Fibroblast of peridontal ligament (primary cell): ENCODE results near the gene PGLYRP2.

Experiments
- DNase-seq: peaks from one replicate; pipeline ENCODE4 v3.0.0-alpha.2; 2010; ENCODE audit errors: extremely low read depth

PGLYRP2 gene

DNA sequence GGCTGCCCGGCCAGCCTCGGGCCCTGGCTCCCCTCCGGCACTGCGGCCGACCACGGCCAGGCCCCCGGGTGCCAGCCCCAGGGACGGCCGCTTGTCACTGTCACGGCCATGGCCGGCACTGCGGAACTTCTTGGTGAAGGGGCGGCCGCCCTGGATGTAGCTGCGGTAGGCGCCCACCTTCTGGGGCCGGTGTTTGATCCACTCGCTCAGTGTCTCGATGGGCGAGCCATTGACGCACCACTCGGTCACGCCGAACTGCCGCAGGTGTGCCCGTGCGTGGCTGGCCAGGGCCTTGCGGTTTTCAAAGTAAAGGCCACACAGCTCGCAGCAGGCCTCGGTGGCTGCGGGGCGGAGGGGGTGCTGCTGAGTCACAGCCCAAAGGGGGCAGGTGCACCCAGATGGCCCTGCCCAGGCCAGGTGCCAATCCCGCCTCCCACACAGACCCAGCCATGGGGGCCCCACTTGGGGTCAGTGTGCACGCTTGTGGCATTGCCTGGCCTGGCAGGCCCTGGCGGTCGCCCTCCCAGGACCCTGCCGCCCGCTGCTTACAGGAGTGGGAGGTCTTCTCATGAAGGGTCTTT lies 54.5 kb downstream of the PGLYRP2 start:
- no peak for DNase-seq

DNA sequence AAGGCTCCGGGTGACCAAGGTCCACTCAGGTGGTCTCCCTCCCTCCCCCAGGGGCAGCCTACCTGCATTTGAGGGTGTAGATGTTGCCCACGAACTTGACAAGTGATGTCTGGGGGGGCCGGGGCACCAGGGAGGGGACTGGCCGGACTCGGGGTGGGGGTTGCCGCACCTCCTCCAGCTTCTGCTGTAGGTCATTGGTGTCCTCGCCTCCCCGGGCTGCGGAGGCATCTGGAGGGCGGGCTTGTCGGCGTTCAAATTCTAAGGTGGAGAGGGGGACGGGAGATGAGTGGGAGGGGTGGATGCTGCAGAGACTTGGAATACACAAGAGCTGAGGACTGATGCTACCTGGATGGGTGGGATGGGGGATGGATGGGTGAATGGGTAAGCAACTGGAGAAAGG lies 55.2 kb downstream of the PGLYRP2 start:
- no peak for DNase-seq

DNA sequence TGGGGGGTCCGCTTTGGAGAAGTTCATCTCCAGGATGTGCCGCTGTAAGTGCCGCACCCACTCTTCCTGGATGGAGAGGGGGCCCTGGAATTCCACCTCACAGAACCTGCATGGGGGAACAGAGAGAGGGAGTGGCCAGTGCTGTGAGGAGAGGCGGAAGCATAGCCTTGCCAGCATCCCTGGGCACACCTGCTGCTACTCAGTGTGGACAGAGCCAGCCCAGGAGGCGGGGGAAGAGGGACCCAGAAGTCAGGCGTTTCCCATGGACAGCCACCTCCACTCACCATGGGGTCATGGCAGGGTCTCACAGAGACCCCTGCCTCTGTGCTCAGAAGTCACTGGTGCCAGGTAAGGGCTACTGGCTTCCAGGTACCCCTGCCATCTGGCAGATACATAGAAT lies 56.2 kb downstream of the PGLYRP2 start:
- no peak for DNase-seq

DNA sequence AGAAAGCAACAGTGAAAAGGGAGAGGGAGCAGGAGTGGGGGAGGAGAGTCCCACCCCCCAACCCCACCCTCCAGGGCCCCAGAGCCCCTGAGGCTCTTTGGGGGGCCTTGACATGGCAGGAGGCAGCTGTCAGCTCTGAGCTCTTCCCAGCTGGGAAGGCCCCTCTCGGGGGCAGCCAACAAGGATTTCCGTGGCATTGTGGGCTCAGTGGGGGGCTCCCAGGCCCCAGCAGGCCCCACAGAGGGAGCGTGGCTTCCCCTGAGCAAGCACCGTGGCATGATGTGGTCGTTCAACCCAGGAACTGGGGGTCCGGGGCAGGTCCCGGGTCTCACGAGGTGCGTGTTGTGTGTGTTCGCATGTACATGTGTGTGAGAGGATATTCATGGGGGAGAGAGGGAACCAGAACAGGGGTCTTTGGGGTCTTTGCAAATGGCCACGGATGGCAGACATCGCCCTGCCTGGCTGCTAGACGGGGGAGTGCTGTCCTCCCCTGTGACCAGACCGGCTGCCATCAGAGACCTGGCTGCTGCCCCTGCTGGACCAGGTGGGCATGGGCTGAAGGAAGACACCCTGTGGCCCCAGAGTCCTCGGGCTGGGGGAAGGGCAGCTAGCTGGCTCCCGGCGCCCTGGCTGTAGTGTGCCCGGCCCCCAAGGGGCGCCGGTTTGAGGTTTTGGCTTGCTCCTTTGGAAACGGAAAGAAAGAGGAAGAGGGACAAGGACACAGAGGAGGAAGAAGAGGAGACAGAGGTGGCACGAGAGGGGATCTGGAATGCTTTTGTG lies 56.8 kb downstream of the PGLYRP2 start:
- no peak for DNase-seq

DNA sequence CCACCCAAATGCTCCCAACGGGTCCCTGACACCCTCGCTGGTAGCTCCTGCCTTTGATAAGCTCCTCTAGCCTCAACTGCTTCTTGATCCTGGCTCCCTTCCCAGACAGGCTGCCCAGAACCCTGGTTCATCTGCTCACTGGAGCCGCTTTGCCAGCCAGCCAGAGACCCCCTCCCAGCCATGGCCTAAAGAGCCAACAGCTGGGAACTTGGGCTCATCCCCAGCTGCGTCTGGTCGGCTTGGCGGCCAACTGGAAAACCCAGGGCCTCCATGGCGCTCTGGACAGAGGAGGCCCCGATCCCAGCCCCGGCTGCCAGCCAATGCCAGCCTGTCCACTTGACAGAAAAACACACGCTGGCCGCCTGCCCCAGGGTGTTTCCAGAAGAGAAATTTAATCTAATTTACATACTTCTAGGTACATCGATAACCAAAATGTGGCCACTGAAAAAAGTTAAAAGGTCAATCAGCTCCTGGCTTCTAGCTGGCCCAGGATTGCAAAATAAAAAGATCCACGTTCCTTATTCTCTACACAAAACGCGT lies 57.5 kb downstream of the PGLYRP2 start:
- DNase-seq, result peak; percentile 21

DNA sequence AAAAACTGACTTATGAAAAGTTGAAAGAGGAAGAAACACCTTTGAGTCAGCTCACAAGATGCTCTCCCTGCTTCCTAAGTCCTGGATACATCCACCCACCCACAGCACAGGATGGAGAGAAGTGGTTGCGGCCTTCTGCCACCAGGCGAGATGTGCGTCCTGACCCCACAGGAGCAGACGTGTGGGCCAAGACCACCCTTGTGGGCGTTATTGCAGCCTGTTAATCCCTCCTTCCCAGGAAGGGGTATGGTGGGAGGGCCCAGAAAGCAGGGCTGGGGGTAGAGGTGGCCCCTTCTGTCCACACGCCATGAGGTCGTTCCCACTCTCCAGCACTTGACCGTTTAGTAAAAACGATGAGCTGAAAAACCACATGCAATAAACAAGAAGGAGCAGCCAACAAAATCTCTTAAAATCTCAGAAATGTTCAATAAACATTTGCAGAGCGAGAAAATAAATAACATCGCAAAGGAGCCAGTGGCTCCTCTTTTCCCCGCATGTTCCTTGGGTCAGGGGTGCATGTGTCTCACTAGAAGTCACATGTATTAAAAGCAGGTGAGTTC lies 58.1 kb downstream of the PGLYRP2 start:
- peak; percentile 17 for DNase-seq

DNA sequence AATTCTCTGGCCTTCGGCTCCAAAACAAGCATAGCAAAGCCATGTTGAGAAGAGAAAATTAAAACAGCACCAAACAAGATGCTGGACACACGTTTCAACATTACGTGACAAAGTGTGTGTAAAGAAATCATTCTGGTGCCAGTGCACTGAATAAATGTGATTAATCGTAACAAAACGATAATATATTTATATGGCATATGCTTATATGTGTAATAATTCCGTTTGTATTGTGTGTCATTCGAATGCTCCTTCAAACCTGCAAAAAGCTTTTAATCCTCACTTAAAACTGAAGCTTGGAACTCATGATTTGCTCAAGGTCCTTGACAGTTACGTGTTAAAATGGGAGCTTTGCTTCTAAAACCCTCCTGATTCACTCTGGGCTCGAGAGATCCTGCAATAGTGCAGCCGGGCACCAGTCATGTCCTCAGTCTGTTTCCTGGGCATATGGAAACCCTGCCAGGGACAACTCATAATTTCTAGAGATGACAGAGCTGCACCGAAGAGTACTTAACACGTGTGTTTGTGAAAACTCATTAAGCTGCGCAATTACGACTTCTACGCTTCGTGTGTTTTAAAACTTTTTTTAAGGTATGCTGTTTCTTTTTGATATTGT lies 59.8 kb downstream of the PGLYRP2 start:
- DNase-seq, result no peak
